CD4-positive, alpha-beta T cell (primary cell): ENCODE results near the gene HOOK2. TPM values are rescaled to one million over a fixed set of nuclear protein-coding genes. Genes with fewer than 3 reads are reported as not detected.

Experiments
- ATAC-seq: fragments of 200-7000 bp; cut with Tn5 transposase; one replicate; pipeline ENCODE4 v1.10.0; 2022; ENCODE audit warnings: mild to moderate bottlenecking; ENCODE audit not compliant: poor library complexity
- CTCF ChIA-PET: fragments of 350-600 bp; sonication (Branson Sonifier 250); formaldehyde crosslinking; loops from one replicate; lab custom pipeline; 2021; ENCODE audit warnings: antibody characterized with exemption, inconsistent platforms; lab: Charles Lee
- POLR2A ChIA-PET: fragments of 350-600 bp; sonication (Branson Sonifier 250); formaldehyde crosslinking; loops from one replicate; lab custom pipeline; 2021; ENCODE audit warnings: antibody characterized with exemption, inconsistent platforms; lab: Charles Lee
- DNase-seq, 14 experiments: peaks; one replicate each; pipeline ENCODE4 v3.0.0-alpha.2; 2013 to 2020; ENCODE audit warnings: mixed read lengths in 2 of 14
- H3K27ac ChIP-seq, 2 donors: one replicate each; pipeline versions ENCODE4 v1.5.1 to v1.7.0; 2013; ENCODE audit warnings: low read length in 2 of 2, low read depth in 1 of 2, mild to moderate bottlenecking in 1 of 2
- H3K27me3 ChIP-seq, 2 experiments: 1 replicate in 1 of 2; 2 replicates in 1 of 2; pipeline versions ENCODE4 v1.6.1 to v1.7.0; 2013; ENCODE audit warnings: low read length in 2 of 2, control low read depth in 1 of 2, mild to moderate bottlenecking in 1 of 2, moderate library complexity in 1 of 2; ENCODE audit not compliant: insufficient read depth in 2 of 2, control insufficient read depth in 1 of 2
- H3K36me3 ChIP-seq: one replicate; pipeline ENCODE4 v1.6.1; 2013; ENCODE audit warnings: low read length, control low read depth; ENCODE audit not compliant: insufficient read depth
- H3K4me1 ChIP-seq: one replicate; pipeline ENCODE4 v1.6.1; 2013; ENCODE audit warnings: low read length, control low read depth; ENCODE audit not compliant: insufficient read depth
- H3K4me3 ChIP-seq: one replicate; pipeline ENCODE4 v1.5.1; 2013; ENCODE audit warnings: mild to moderate bottlenecking, low read length, moderate library complexity
- H3K9me3 ChIP-seq, 2 experiments: 1 replicate in 1 of 2; 2 replicates in 1 of 2; pipeline versions ENCODE4 v1.6.1 to v1.7.0; 2013; ENCODE audit warnings: low read length in 2 of 2, mild to moderate bottlenecking in 2 of 2, control low read depth in 1 of 2, moderate library complexity in 1 of 2; ENCODE audit not compliant: control insufficient read depth in 1 of 2, insufficient read depth in 1 of 2
- H3K27ac Mint-ChIP-seq: one replicate; pipeline ENCODE4 v1.8.0; 2020; ENCODE audit warnings: mixed read lengths
- H3K27me3 Mint-ChIP-seq: one replicate; pipeline ENCODE4 v1.8.0; 2021; ENCODE audit warnings: mixed read lengths
- H3K36me3 Mint-ChIP-seq: one replicate; pipeline ENCODE4 v1.8.0; 2021; ENCODE audit warnings: low read depth, mixed read lengths
- H3K4me1 Mint-ChIP-seq: one replicate; pipeline ENCODE4 v1.8.0; 2021; ENCODE audit warnings: low read depth, mixed read lengths
- H3K4me3 Mint-ChIP-seq: one replicate; pipeline ENCODE4 v1.8.0; 2020; ENCODE audit warnings: mild to moderate bottlenecking, mixed read lengths
- H3K9me3 Mint-ChIP-seq: one replicate; pipeline ENCODE4 v1.8.0; 2020; ENCODE audit warnings: mixed read lengths
- CTCF ChIP-seq: fragments of 200-600 bp; IDR thresholded peaks from one replicate; pipeline ENCODE4 v1.8.0; 2022; ENCODE audit warnings: antibody characterized with exemption, mild to moderate bottlenecking
- intact Hi-C, 2 experiments: fragments of 100-400 bp; cut with DNase I in 1 of 2; cut with micrococcal nuclease in 1 of 2; formaldehyde crosslinking; loops; one replicate each; pipeline versions ENCODE4 v1.15.1 to v1.9.0; 2023 to 2025; cut with DNase I, micrococcal nuclease
- total RNA-seq, 174 experiments: library from RNA in 2 of 174; stranded (reverse) in 2 of 174; gene quantifications; one replicate each; pipeline ENCODE4 v1.2.3 and lab custom pipeline; 2021 to 2026

Gene HOOK2
- total RNA-seq, 2 experiments from 2014 or later: 14.8 to 17.0 TPM

DNA sequence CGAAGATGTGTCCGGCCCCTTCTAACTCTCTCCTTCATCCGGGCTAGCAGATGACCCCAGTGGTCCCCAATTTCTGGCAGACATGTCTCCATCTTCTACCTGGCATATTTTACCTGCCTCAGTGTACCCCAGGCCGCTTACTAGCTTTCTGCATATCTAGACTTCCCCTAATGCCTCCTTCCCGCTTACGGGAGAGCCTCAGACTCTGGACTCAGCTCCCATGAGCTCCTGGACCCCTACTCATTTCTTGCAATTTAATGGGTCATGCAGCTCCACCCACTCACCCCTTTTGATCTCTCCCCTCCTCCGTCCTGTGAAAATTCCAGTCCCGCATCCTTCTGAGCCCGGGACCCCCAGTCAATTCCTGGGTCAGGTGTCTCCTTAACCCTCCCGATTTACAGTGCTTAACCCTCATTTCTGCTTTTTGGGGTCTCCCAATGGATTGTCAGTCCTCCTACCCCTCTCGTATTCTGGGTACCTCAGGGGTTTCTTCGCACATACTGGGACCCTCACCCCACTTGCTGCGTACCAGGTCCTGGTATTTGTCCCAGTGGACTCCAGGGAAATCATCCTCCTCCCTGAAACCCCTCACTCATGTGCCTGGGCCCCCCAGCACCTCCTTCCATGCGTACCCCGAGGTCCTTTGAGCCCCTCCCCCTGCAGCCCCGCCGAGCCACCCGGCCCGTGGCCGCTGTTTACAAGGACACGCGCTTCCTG lies 15.4 kb upstream of the HOOK2 start:
- Mint-ChIP-seq H3K27me3 (peaks cover 13% of the 10 kb centered on the region), H3K9me3 (no peaks in the 10 kb centered on the region), H3K36me3 (peaks cover 38% of the 10 kb centered on the region), H3K27ac (peak overlapping the region; percentile 99), H3K4me1 (peaks cover 46% of the 10 kb centered on the region), H3K4me3 (peak overlapping the region; percentile 97)
- no peaks in the 10 kb centered on the region for H3K9me3 ChIP-seq
- no peaks in the 10 kb centered on the region for H3K27me3 ChIP-seq
- ATAC-seq (no peak), DNase-seq (peak in 5 of 14 experiments; percentile 22 to 60 (median 38))
- peaks cover 5% of the 10 kb centered on the region for H3K36me3 ChIP-seq
- POLR2A ChIA-PET: interaction anchor here (0.8 to 8.3 kb wide), 23 partner anchors 9 to 1301 kb away, joined by 3 to 348 read pairs (median 7); partner anchors contain the start of genes DHPS, GCDH, GET3 and HOOK2
- H3K27ac ChIP-seq: peak overlapping the region; percentile 99 to 100
- TF ChIP-seq CTCF: no peak
- H3K4me1 ChIP-seq: peaks cover 66% of the 10 kb centered on the region
- intact Hi-C loops: loop anchor here in 1 of 2 experiments (5.0 kb wide), 1 partner anchor 123 kb away; the partner anchor contains the start of genes MAN2B1 and WDR83
- H3K4me3 ChIP-seq: peak overlapping the region; percentile 98
- CTCF ChIA-PET: interaction anchor here (1.2 to 9.4 kb wide), 4 partner anchors 9 to 30 kb away, joined by 4 to 178 read pairs (median 7); partner anchors contain the start of gene HOOK2

DNA sequence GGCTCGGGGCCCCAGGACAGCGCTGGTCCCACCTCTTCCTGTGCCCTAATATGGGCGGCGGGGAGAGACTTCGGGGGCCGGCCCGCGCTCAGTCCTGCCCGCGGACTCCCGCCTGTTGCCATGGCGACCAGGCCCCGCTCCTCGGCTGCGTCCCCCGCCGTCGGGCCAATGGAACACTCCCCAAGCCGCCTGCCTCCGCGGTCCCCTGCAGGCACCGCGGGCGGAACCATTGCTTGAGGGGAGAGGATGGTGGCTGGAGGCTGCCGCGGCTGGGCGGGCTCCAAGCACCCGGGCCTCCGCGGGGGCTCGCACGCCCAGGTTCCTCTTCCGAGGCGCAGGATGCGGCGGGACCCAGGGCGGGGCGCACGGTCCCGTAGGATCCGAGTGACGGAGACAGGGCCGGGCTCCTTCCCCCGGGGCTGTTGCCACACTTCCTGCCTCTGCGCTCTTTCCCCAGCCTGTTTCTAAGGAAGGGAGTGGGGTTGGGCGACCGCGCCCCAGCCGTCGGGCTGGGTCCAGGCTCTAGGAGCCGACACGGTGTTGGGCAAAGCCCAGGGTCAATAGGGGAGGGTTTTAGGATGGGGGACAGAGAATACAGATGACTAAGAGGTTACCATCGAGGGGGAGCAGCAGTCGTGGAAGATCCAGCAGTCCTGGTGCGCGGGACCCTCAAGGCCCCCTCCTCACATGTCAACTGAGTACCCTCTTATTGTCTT lies 14.7 kb upstream of the HOOK2 start:
- H3K4me3 Mint-ChIP-seq: peak overlapping the region; percentile 97
- H3K4me1 Mint-ChIP-seq: peaks cover 42% of the 10 kb centered on the region
- TF ChIP-seq CTCF: no peak
- Histone ChIP-seq H3K9me3 (no peaks in the 10 kb centered on the region), H3K4me3 (peak overlapping the region; percentile 98), H3K4me1 (peaks cover 66% of the 10 kb centered on the region), H3K27ac (peak overlapping the region; percentile 99 to 100), H3K36me3 (peaks cover 5% of the 10 kb centered on the region), H3K27me3 (no peaks in the 10 kb centered on the region)
- ATAC-seq (peak; percentile 25), DNase-seq (peak; percentile 75 to 97 (median 86))
- peak overlapping the region; percentile 99 for H3K27ac Mint-ChIP-seq
- ChIA-PET CTCF (interaction anchor here (2.1 to 9.4 kb wide), 2 partner anchors 12 to 13 kb away, joined by 24 to 178 read pairs; partner anchors contain the start of gene HOOK2), POLR2A (interaction anchor here (1.2 to 8.3 kb wide), 7 partner anchors 8 to 167 kb away, joined by 3 to 348 read pairs (median 31); partner anchors contain the start of genes DHPS, GET3, HOOK2 and PRDX2)
- H3K9me3 Mint-ChIP-seq: no peaks in the 10 kb centered on the region
- intact Hi-C loops: loop anchor here in 1 of 2 experiments (5.0 to 10.0 kb wide), 2 partner anchors 123 to 145 kb away; partner anchors contain the start of genes CALR, FARSA, MAN2B1 and WDR83
- peaks cover 13% of the 10 kb centered on the region for H3K27me3 Mint-ChIP-seq
- H3K36me3 Mint-ChIP-seq: peaks cover 38% of the 10 kb centered on the region
